HG02885 (cell line): ENCODE results near the gene DRG2.

ENCODE experiments used
- ATAC-seq: cut with Tn5 transposase; IDR thresholded peaks from one replicate; pipeline ENCODE4 v1.9.1; 2021; ENCODE audit warnings: mild to moderate bottlenecking; ENCODE audit not compliant: unreplicated experiment, poor library complexity

The DRG2 gene, protein sequence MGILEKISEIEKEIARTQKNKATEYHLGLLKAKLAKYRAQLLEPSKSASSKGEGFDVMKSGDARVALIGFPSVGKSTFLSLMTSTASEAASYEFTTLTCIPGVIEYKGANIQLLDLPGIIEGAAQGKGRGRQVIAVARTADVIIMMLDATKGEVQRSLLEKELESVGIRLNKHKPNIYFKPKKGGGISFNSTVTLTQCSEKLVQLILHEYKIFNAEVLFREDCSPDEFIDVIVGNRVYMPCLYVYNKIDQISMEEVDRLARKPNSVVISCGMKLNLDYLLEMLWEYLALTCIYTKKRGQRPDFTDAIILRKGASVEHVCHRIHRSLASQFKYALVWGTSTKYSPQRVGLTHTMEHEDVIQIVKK

DNA sequence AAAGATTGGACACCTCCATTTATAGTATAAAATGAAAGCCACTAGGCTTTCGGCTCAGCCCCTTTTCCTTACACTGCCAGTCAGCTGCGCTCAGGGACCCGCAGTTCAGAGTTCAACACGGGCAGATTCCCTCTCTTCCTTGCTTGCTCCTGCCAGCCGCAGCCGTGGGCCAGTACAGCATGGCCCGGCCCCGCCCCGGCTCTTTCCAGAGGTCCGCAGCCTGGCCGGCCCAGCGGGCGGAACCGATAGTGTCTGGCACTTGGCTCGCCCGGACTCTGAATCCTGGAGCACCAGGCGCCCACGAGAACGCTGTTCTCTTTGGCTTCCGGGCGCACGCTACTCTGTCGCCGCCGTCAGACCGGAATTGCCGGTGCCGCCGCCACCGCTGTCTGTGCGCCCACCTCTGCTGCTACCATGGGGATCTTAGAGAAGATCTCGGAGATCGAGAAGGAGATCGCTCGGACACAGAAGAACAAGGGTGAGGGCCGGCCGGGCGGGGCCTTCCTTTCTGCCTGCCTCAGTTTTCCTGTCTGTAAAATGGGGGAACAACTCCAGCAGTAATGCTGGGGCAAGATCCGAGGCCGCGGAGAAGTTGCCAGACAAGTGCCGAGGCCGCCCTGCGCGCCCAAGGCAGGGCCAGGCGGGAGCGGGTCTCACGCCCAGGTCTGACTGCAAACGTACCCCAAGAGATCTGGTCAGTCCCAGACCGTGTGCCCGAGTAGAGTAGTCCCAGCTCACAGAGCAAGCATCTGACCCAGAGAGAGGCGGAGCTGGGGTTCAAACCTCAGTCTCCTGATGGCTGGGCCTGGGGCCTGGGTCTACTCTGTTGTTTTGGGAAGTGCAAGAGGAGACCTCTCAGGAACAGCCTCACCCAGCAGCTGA, at the start of gene DRG2:
Gene DRG2, plus strand, starts transcription at position 339 of the 882 bp plus-strand sequence. Its CDS starts 76 bp downstream, at position 415.
- ATAC-seq: peak; percentile 82

- no peak for ATAC-seq
These were observed 49.4 kb upstream of the DRG2 start for GRCh38 chr17:18038149-18038850.

DNA sequence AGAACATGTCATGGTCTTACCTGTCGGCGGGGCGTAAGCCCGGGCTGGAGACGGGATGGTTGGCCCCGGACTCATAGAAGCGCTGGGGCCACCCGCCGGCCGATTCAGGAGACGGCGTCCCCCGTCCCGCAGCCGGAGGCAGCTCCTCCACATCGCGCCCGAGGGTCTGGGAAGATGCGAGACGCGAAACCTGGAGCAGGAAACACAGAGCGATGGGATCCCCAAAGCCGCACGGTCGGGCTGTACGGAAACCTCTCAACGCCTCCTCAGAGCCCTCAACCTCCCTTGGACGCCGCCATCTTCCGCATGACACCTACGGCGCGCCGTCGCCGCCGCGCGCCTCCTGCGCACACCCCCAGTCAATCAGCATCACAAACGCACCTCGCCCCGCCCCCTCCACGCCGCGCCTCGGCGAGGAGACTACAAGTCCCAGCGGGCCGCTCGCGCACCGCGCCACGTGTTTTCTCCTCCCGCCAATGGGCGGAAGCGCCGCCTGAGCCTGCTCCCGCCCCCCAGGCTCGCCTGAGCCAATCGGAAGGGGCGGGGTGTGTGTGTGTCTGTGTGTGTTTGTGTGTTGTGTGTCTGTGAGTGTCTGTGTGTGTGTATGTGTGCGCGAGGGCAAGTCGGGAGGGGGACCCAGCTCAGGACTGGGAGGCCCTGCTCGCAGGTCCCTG, 48.8 kb upstream of the DRG2 start, which contains the start of the genes ATPAF2 and GID4:
Gene ATPAF2, minus strand, starts transcription at position 308 of the 674 bp plus-strand sequence. Its CDS starts 155 bp downstream, at position 153.
Gene GID4, plus strand, starts transcription at position 548 of the 674 bp plus-strand sequence. Its CDS starts 57 bp downstream, at position 605.
- ATAC-seq: peak; percentile 91

DNA sequence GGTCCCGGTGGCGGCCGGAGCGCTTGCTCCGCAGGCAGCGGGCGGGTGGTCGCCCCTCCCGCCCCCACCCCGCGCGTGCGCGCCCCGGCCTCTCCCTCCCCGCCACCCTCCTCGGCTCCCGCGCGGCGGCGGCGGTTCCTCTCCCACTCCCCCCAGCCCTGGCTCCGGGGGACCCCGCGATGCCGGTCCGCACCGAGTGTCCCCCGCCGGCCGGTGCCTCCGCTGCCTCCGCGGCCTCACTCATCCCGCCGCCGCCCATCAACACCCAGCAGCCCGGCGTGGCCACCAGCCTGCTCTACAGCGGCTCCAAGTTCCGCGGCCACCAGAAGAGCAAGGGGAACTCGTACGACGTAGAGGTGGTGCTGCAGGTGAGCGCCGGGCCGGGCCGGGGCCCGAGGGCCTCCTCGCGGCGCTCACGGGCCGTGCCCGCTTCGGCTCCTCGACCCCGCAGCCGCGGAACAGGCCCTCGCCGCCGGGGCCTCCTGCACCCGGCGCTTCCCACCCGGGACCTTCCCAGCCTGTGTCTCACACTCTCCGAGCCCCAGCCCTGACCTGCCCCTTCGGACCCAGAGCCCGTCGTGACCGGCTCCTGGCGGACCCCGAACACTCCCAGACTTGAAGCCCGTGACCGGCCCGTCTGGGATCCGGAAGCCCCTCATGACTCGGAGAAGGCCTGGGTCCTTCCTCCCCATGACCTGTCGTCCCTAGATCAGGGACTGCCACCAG, 48.0 kb upstream of the DRG2 start:
- peak; percentile 38 for ATAC-seq

- ATAC-seq: no peak
These were observed 47.4 kb upstream of the DRG2 start for GRCh38 chr17:18040261-18040858.

DNA sequence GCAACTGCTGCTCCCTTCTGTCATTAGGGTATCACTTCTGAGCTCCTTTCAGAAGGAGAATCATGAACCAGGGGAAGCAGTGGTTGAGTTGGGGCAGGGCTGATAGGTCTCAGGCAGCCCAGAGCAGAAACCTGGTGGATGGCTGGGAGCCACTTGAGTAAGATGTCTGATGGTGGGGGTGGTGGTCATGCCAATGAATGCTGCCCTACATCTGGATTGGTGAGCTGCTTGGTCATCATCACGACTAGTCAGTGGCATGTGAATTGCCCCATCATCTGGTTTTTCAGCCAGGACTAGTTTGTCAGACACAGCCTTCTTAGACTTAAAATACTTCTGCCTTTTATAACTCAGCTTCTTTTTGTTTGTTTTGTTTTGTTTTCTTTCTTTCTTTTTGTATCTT, 46.0 kb upstream of the DRG2 start:
- ATAC-seq: no peak

DNA sequence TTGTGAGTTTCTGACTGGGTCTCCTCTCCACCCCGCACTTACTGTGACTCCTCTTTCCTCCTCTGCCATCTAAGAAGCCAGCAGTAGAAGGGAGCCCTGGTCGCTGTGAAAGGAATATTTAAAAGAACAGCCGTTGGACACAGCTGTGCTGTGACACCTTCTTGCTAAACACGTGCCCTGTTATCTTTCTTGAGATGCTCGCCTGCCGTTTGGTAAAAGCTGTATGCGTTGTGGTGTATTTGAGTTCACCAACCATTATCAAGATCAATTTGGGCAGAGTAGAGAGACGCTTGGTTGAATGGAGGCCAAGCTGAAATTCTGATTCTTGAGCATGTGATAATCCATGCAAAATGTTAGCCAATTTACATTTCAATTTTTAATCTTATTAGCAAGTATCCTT, 44.8 kb upstream of the DRG2 start:
- ATAC-seq: no peak

GRCh38 chr17:18043491-18043890, 44.3 kb upstream of the DRG2 start:
- no peak for ATAC-seq

DNA sequence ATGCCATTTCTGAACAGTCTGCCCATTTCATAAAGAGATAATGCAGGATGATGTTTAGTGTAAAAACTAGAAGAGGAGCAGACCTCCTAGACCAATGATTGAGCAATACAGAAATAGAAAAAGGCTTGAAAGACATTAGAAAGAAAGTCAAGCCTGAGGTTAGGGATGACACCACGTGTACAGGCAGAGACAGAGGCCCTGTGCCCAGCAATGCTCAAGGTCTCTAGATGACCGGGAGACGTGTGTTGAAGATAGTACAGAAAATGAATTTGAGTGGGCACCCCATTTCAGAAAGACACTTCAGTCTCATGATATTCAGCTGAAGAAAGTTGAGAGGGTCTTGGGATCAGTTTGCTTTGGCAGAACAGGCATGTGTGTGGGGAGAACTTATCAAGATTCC, 43.1 kb upstream of the DRG2 start:
- no peak for ATAC-seq

- no peak for ATAC-seq
These were observed 41.9 kb upstream of the DRG2 start for GRCh38 chr17:18045691-18046350.

DNA sequence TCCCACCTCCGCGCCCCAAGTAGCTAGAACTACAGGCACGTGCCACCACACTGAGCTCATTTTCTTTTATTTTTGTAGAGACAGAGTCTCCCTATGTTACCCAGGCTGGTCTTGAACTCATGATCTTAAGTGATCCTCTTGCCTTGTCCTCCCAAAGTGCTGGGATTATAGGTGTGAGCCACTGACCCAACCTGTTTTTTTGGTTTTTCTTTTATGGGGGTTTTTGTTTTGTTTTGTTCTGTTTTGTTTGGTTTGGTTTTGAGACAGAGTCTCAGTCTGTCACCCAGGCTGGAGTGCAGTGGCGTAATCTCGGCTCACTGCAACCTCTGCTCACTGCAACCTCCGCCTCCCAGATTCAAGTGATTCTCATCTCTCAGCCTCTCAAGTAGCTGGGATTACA, 32.2 kb upstream of the DRG2 start:
- ATAC-seq: no peak

GRCh38 chr17:18056214-18056613, 31.5 kb upstream of the DRG2 start:
- no peak for ATAC-seq

DNA sequence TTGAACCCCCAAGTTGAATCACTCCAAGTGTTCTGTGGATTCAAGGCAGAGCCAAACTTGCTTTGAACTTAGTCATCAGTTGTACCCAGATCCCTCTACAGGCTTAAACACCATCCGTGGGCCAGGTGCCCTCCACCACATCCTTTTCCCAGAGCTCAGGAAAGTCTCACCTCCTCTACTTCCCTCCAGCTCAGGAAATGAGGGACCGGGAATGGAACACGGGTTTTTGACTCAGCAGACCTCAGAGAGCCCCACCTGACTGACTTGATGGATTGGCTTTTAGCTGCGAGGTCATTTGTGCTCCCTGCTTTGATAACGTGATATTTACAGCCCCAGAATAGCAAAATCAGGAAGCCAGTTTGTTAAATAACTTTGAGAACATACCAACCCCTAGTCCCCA, 28.5 kb upstream of the DRG2 start:
- ATAC-seq: no peak

DNA sequence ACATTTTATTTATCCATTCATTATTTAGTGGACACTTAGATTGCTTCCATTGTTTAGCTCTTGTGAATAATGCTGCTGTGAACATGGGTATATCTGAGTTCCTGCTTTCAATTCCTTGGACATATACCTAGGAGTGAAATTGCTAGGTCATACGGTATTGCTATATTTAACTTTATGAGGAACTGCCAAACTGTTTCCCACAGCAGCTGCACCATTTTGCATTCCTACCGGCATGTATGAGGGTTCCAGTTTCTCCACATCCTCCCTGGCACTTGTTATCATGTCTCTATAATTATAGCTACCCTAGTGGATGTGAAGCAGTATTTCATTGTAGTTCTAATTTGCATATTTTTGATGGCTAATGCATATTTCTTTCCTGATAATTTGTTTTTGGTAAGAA, 23.7 kb upstream of the DRG2 start:
- no peak for ATAC-seq

- no peak for ATAC-seq
These were observed 22.2 kb upstream of the DRG2 start for GRCh38 chr17:18065546-18065945.

- no peak for ATAC-seq
These were observed 20.9 kb upstream of the DRG2 start for GRCh38 chr17:18066866-18067265.

DNA sequence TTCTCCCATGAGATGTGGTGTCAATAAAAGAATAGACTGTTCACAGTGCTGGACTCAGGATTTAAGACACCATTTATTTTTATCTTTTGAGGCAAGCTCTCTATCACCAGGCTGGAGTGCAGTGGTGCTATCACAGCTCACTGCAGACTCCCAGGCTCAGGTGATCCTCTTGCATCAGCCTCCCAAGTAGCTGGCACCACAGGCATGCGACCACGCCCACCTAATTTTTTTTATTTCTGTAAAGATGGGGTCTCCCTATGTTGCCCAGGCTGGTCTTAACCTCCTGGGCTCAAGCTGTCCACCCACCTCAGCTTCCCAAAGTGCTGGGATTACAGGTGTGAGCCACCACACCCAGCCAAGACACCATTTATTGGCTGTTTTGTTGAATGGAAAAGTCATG, 18.6 kb upstream of the DRG2 start:
- ATAC-seq: no peak

GRCh38 chr17:18070861-18071340, 16.8 kb upstream of the DRG2 start:
- no peak for ATAC-seq
